Fibroblast of lung (primary cell): ENCODE data around the gene MORF4L2. TPM values are rescaled to one million over a fixed set of nuclear protein-coding genes. Genes with fewer than 3 reads are reported as not detected.

ENCODE experiments used
- DNase-seq, 2 donors: peaks; one replicate each; pipeline versions ENCODE4 v3.0.0 to v3.0.0-alpha.2; 2010; ENCODE audit warnings: low read depth in 2 of 2
- H2AFZ ChIP-seq: 2 replicates; pipeline ENCODE4 v1.5.1; 2012; ENCODE audit warnings: low read length, control low read depth, inconsistent platforms
- H3K27ac ChIP-seq: 2 replicates; pipeline ENCODE4 v1.5.1; 2011; ENCODE audit warnings: low read length, control low read depth; ENCODE audit not compliant: insufficient read depth
- H3K27me3 ChIP-seq: 2 replicates; pipeline ENCODE4 v1.5.1; 2011; ENCODE audit warnings: mild to moderate bottlenecking, low read length; ENCODE audit not compliant: control insufficient read depth, insufficient read depth
- H3K36me3 ChIP-seq: 2 replicates; pipeline ENCODE4 v1.5.1; 2011; ENCODE audit warnings: low read length; ENCODE audit not compliant: control insufficient read depth, insufficient read depth
- H3K4me1 ChIP-seq: 2 replicates; pipeline ENCODE4 v1.5.1; 2011; ENCODE audit warnings: low read length; ENCODE audit not compliant: control insufficient read depth, insufficient read depth; ENCODE audit errors: extremely low read depth
- H3K4me2 ChIP-seq: 2 replicates; pipeline ENCODE4 v1.5.1; 2011; ENCODE audit warnings: low read length, control low read depth; ENCODE audit not compliant: insufficient read depth; ENCODE audit errors: extremely low read depth
- H3K4me3 ChIP-seq, 4 experiments: fragments of 200-600 bp in 1 of 4; sonication (generic) in 1 of 4; replicated peaks in 1 of 4; 2 replicates each; pipeline ENCODE4 v1.5.1; 2011 to 2016; ENCODE audit warnings: low read length in 4 of 4, low read depth in 3 of 4, mild to moderate bottlenecking in 3 of 4, control low read depth in 2 of 4, inconsistent platforms in 1 of 4, mixed read lengths in 1 of 4; ENCODE audit not compliant: insufficient read depth in 1 of 4; ENCODE audit errors: control extremely low read depth in 1 of 4
- H3K79me2 ChIP-seq: 2 replicates; pipeline ENCODE4 v1.5.1; 2012; ENCODE audit warnings: mild to moderate bottlenecking, low read length, inconsistent platforms; ENCODE audit not compliant: control insufficient read depth, insufficient read depth
- H3K9ac ChIP-seq: 2 replicates; pipeline ENCODE4 v1.5.1; 2011; ENCODE audit warnings: mild to moderate bottlenecking, low read length, control low read depth; ENCODE audit not compliant: insufficient read depth
- H3K9me3 ChIP-seq: 2 replicates; pipeline ENCODE4 v1.5.1; 2012; ENCODE audit warnings: low read depth, low read length; ENCODE audit not compliant: control insufficient read depth, insufficient read depth
- H4K20me1 ChIP-seq: 2 replicates; pipeline ENCODE4 v1.5.1; 2011; ENCODE audit warnings: low read length; ENCODE audit not compliant: control insufficient read depth, insufficient read depth; ENCODE audit errors: extremely low read depth
- EZH2 ChIP-seq: IDR thresholded peaks from 2 replicates; pipeline ENCODE4 v1.5.1; 2012; ENCODE audit warnings: low read length, control low read depth, mild to moderate bottlenecking; ENCODE audit errors: missing control alignments
- polyA plus RNA-seq, 2 donors: library from polyadenylated mRNA; depleted of rRNA in 1 of 2; stranded (reverse) in 1 of 2; unstranded in 1 of 2; fragments of >200 nt; gene quantifications; 2 replicates each; pipeline ENCODE4 v1.2.1, GENCODE V29; 2011 to 2012; ENCODE audit warnings: missing spikeins in 1 of 2
- total RNA-seq: library from RNA; depleted of rRNA; stranded (reverse); fragments of >200 nt; gene quantifications from 2 replicates; pipeline ENCODE4 v1.2.1, GENCODE V29; 2014
- TF ChIP-seq, protein P1 (sequence below), 2 donors: IDR thresholded peaks in 1 of 2; conservative IDR thresholded peaks in 1 of 2; 1 replicate in 1 of 2; 2 replicates in 1 of 2; pipeline ENCODE4 v1.5.1; 2011 to 2012; ENCODE audit warnings: low read length in 2 of 2, control low read depth in 1 of 2, inconsistent platforms in 1 of 2, low read depth in 1 of 2, mild to moderate bottlenecking in 1 of 2

The MORF4L2 gene
- total and polyA plus RNA-seq, 2 donors (not counting 1 experiment from before 2014, with no cell fraction given) = 353 to 948 TPM

DNA sequence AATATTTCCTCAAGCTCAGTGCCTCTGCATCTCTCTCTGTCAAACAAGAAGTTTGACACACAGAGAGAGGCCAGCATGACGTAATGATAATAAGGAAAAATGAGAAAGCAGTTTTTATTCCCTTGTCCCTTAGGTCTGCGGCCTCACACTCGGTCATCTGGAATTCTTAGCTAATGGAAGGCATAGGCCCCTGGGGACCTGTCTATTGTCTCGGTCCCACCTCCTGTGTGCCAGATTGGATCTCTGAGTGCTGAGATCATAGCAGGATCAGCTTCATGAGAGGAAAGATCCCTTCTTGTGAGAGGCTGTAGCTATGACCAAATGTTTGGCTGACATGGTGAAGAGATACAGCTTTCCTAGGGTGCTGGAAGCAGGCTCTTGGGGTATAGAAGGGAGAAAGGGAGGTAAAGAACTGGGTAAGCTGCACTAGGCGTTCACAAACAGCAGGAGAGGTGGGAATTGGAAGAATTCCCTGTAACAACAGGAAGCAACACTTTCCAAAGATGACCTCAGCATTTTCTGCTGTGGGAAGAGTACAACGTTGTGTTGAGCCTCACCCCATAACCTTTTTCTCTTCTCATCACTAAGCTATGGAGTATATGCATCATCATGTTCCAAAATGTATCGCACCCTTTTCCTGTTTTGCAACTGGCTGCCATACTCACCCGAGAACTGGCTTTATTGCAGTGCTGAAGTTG, 44.4 kb upstream of the MORF4L2 start:
- H3K79me2 ChIP-seq = no peaks in the 10 kb centered on the region
- H3K4me1 ChIP-seq = peaks cover 8% of the 10 kb centered on the region
- no peak overlapping the region for H3K4me3 ChIP-seq
- peak overlapping the region; percentile 8 for H3K9ac ChIP-seq
- no peaks in the 10 kb centered on the region for H4K20me1 ChIP-seq
- H2AFZ ChIP-seq = peak overlapping the region; percentile 7
- TF ChIP-seq, protein P1, sequence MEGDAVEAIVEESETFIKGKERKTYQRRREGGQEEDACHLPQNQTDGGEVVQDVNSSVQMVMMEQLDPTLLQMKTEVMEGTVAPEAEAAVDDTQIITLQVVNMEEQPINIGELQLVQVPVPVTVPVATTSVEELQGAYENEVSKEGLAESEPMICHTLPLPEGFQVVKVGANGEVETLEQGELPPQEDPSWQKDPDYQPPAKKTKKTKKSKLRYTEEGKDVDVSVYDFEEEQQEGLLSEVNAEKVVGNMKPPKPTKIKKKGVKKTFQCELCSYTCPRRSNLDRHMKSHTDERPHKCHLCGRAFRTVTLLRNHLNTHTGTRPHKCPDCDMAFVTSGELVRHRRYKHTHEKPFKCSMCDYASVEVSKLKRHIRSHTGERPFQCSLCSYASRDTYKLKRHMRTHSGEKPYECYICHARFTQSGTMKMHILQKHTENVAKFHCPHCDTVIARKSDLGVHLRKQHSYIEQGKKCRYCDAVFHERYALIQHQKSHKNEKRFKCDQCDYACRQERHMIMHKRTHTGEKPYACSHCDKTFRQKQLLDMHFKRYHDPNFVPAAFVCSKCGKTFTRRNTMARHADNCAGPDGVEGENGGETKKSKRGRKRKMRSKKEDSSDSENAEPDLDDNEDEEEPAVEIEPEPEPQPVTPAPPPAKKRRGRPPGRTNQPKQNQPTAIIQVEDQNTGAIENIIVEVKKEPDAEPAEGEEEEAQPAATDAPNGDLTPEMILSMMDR (conservative IDR thresholded peaks at IDR 0.05 in 1 of 2, IDR thresholded peaks at IDR 0.05 in 1 of 2; ENCODE audit: low read depth in 1 of 2, low read length in 2 of 2) = no peak
- no peak for TF ChIP-seq EZH2
- DNase-seq = peak; percentile 77 to 94
- H3K27ac ChIP-seq = peak overlapping the region; percentile 76
- no peaks in the 10 kb centered on the region for H3K27me3 ChIP-seq
- H3K36me3 ChIP-seq = no peaks in the 10 kb centered on the region
- peak overlapping the region; percentile 44 for H3K4me2 ChIP-seq
- H3K9me3 ChIP-seq = no peaks in the 10 kb centered on the region

DNA sequence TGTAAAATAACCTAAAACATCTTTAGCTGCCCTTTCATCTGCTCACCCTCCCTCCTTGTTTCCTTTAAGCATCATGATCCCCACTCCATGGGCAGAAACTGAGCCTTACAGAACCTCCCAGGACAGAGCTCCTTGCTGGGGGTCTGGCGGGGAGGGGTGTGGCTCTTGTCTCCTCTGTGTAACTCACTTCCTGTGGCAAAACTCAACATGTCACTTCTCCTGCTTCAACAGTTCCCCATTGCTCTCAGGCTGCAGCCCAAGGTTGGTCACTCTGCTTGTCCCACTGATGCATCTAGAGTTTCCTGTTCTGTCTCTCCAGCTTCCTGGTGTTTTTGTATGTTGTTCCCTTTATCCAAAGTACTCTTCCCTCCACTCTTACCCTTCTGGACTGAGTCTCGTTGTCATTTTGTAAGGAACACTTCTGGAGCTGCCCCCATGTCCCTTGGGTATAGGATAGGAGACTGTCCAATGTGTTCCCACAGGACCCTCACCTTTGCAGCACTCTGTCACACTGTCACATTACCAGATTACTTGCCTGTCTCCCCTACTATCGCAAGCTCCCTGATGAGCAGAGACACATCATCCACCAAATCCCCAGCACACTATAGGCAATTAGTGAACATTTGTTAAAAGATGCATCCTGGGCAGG, 43.8 kb upstream of the MORF4L2 start:
- peaks cover 2% of the 10 kb centered on the region for H3K27me3 ChIP-seq
- H3K9ac ChIP-seq = peak overlapping the region; percentile 7
- H3K4me2 ChIP-seq = no peak overlapping the region
- no peaks in the 10 kb centered on the region for H3K9me3 ChIP-seq
- H3K27ac ChIP-seq = peak overlapping the region; percentile 76
- DNase-seq = peak in 1 of 2 donors; percentile 3
- peaks cover 8% of the 10 kb centered on the region for H3K4me1 ChIP-seq
- TF ChIP-seq, protein P1 (conservative IDR thresholded peaks at IDR 0.05 in 1 of 2, IDR thresholded peaks at IDR 0.05 in 1 of 2; ENCODE audit: low read depth in 1 of 2, low read length in 2 of 2) = no peak
- no peak for TF ChIP-seq EZH2
- no peaks in the 10 kb centered on the region for H3K36me3 ChIP-seq
- H2AFZ ChIP-seq = no peak overlapping the region
- no peak overlapping the region for H3K4me3 ChIP-seq
- H3K79me2 ChIP-seq = no peaks in the 10 kb centered on the region
- H4K20me1 ChIP-seq = no peaks in the 10 kb centered on the region

GRCh38 chrX:103729015-103729414, 42.5 kb upstream of the MORF4L2 start:
- H3K4me3 ChIP-seq = no peak overlapping the region
- no peak overlapping the region for H3K27ac ChIP-seq
- no peak for TF ChIP-seq EZH2
- TF ChIP-seq, protein P1 (conservative IDR thresholded peaks at IDR 0.05 in 1 of 2, IDR thresholded peaks at IDR 0.05 in 1 of 2; ENCODE audit: low read depth in 1 of 2, low read length in 2 of 2) = no peak

More at GRCh38 chrX:103729015-103729414, 42.5 kb upstream of the MORF4L2 start:
- Histone ChIP-seq H4K20me1 (no peaks in the 10 kb centered on the region), H3K36me3 (no peaks in the 10 kb centered on the region), H3K4me2 (no peak overlapping the region), H3K9me3 (no peaks in the 10 kb centered on the region), H3K9ac (no peak overlapping the region), H2AFZ (no peak overlapping the region), H3K4me1 (peaks cover 8% of the 10 kb centered on the region), H3K27me3 (peaks cover 3% of the 10 kb centered on the region), H3K79me2 (no peaks in the 10 kb centered on the region)
- no peak for DNase-seq
